GM18520 (cell line): Measurements from ENCODE around the gene MIAT.
"Not testable (repeated sequence)": the region's sequence is repeated elsewhere in the genome, so short reads cannot be mapped to it uniquely, and the experiment has no call there.

Source experiments
- ATAC-seq: cut with Tn5 transposase; IDR thresholded peaks from one replicate; pipeline ENCODE4 v1.9.1; 2021; ENCODE audit not compliant: unreplicated experiment

The MIAT gene

DNA sequence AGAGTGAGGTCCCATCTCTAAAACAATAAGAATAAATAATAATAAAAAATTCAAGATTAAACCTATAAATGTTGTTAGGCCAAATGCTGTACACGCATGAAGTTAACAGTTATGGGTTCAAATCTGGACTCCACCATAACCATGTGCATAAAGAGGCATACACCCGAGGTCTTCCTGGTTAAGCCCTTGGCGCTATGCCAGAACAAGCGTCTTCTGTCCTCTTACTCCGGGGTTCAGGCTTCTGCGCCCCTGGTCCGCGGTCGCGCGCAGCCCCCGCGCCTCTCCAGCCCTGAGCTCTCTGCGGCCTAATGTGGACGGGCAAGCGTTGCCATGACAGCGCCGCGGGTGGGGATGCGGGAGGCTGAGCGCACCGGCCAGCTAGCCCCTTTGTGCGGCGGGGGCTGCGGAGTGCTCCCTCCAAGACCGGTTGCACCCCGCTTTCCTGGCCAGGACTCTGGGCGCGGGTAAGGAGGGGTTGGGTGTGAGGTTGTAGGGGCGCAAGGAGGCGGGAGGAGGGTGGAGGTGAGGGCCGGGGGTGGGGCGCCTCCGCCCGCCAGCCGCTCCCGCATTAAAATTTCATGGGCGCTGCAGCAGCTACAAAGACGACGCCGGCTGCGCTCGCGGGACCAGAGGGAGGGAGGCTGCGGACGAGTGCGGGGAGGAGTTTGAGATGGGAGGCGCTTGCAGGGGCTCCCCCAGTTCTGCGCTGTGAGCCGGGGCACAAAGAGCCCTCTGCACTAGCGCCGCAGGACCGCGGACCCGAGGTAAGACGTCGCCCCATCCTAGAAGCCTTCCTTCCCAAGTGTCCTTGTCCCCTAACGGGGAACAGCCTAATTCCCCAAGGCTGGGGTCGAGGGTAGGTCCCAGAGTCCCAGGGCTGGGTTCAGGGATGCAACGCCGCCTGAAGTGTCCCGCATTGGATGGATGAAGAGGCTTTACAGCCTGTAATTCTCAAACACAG lies at the start of gene MIAT:
TSS of gene MIAT (plus strand) at position 698 of the 961 bp plus-strand sequence.
- ATAC-seq: no peak

- ATAC-seq: no peak
Observed at GRCh38 chr22:26608129-26608528, 49.3 kb upstream of the MIAT start.

GRCh38 chr22:26609287-26609686 lies 48.1 kb upstream of the MIAT start:
- no peak for ATAC-seq

DNA sequence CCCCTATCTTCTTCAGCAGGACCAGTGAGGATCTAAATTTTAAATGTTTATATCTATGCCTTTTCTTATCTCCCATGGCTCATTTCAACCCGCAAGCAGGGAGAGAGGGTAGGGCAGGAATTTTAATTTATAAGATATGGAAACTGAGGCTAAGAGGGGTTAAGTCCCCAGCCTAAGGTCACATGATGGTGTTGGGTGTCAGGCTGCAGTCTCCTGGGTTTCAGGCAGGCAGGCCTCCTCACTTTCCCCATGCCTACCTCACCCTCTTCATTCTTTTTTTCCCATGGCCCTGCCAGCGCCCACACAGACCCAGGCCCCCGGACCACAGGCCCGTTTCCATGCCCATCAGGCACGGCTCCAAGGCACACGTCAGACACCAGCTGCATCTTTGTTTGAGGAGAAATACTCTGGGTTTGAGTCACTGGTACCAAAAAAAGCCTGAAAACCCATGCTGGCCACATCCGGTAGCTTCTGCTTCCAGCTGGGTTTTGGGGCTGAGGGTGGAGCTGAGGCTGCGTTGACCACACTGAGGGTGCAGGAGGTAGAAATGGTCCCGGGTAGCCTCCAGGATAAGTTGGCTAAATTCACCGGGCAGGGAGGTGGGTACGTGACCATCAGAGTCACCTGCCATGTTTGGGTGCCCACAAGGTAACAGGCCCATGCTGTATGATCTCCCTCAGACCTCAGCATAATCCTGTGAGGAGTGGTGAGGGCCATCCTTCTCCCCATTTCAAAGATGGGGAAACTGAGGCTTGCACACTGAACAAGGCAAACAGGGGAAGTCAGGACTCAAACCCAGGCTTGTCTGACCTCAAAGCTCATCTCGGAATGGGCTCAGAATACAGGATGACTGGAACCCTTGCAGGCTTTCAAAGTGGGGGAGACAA lies 47.1 kb upstream of the MIAT start:
- ATAC-seq: peak; percentile 68

- no peak for ATAC-seq
Observed at GRCh38 chr22:26610996-26611395, 46.4 kb upstream of the MIAT start.

DNA sequence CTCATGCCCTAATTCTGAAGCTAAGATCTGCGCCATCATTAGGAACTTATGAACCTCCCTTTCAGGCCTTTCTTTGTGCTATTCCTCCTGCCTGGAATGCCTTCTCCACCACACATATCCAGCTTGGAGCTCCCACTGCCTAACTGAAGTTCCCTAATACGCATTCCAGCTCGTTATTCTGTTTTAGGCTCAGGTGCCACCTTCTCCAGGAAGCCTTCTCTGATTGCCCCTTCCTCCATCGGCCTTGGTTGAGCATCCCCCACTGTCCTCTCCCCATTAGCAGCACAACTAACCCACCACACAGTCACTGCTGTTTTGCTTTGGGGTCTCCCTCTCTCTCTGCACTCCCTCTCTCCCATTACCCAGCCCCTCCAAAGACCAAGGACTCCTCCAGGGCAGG lies 44.7 kb upstream of the MIAT start:
- no peak for ATAC-seq

GRCh38 chr22:26613753-26614152 lies 43.6 kb upstream of the MIAT start:
- ATAC-seq: not testable (repeated sequence)

GRCh38 chr22:26614322-26614721 lies 43.1 kb upstream of the MIAT start:
- ATAC-seq: no peak

GRCh38 chr22:26615149-26615548 lies 42.2 kb upstream of the MIAT start:
- ATAC-seq: peak; percentile 45

DNA sequence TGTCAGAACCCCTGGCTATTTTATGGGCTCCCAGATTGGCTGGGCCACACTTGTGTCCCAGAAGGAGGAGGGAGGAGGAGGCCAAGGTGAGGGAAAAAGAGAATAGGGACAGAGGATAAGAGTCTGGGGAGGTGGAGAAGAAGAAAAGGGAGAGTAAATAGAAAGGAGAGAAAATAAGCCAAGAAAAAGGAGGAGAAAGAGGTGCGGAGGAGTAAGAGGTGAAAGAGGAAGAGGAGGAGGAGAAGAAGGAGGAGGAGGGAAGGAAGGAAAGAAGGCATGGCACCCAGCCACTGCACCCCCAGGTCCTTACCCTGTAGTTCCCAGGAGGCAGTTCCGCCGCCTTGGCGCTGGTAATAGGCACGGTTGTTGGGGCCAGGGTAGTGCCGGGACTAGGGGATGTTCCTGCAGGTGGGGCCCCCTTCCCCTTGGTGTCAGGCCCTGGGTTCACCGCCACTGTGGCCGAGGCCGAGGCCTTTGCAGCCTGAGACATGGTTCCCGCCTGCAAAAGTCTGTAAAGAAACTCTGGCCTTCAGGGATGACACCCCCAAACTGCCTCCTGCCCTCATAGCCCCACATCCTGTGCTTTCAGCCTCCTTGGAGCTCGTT lies 41.5 kb upstream of the MIAT start:
- ATAC-seq: no peak

DNA sequence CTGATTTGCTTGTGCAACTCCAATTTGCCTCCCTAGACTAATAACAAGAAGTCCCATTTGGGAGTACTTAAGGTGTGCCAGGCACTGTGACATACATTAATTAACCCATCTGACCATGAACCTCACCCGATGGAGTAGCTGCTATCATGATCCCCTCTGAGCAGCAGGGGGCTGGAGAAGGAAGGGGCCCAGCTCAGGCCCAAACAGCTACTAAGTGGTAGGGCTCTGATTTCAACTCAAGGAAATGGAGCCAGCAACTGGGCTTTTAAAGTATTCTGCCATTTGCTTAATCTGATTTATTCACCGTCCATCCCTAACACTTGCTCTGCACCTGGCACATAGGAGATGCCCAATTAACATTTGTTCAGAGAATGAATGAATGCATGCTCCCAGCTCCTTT lies 40.7 kb upstream of the MIAT start:
- no peak for ATAC-seq

GRCh38 chr22:26617271-26618199 lies 39.9 kb upstream of the MIAT start, which contains the start of gene CRYBB1:
TSS of gene CRYBB1 (minus strand) at chr22:26618027. CDS start at chr22:26616319, 1,708 bp downstream.
- ATAC-seq: no peak

GRCh38 chr22:26618455-26618854 lies 38.9 kb upstream of the MIAT start:
- ATAC-seq: no peak

GRCh38 chr22:26619510-26619909 lies 37.9 kb upstream of the MIAT start:
- no peak for ATAC-seq

DNA sequence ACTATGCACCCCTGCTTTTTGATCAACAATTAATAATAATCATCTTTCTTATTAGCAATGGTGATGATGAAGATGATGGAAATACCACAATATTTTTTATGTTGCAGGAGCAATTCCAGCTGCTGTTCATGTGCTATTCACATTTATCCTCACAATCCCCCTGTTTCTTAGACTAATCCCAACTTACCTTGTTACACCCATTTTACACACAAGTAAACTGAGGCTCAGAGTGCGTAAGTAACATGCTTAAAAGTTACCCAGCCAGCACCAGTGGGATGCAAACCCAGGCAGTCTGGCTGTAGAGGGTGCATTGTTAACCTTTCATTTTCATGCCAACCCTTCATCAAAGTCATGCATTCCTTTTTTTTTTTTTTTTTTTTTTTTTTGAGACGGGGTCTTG lies 37.2 kb upstream of the MIAT start:
- ATAC-seq: no peak

DNA sequence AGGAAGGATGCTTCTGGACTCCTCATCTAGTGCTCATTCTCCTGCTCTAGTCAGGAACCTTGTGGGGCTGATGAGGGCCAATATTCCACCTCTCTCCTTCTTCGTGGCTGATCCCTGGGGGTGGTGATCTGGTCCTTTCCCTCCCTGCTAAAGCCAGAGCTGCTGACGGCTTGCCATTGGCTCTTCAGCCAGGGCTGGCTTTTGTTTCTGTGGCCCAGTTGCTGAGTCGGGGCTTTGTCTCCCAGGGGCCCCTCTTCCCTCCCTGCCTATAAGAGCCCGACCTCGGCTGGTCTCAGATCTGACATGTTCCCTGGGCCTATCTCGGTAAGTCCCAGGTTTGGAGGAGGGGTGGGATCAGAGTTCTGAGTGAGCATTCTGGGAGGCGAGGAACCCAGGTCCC lies 35.7 kb upstream of the MIAT start, which contains the start of gene CRYBA4:
TSS of gene CRYBA4 (plus strand) at position 301 of the 400 bp plus-strand sequence. CDS start 634 bp downstream, outside the sequence.
- no peak for ATAC-seq

- ATAC-seq: no peak
Observed at GRCh38 chr22:26623984-26624383, 33.4 kb upstream of the MIAT start.

DNA sequence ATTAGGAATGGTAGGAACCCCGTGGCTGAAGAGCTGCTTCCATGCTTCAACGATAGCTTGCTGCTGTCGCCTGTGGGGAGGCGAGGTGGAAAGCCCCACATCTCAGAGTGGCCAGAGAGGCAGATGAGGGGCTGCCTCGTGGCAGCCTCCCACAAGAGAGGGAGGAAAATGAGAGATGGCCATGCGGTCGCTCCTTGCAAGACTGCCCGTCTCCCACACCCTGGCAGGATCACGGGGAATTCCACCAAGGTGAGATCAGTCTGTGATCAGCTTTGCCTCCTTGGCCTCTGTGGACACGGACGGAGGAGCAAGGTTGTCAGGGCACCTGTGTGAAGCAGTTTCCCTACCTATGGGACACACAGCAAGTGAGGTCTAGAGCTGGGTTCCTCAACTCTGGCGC lies 32.6 kb upstream of the MIAT start:
- no peak for ATAC-seq

DNA sequence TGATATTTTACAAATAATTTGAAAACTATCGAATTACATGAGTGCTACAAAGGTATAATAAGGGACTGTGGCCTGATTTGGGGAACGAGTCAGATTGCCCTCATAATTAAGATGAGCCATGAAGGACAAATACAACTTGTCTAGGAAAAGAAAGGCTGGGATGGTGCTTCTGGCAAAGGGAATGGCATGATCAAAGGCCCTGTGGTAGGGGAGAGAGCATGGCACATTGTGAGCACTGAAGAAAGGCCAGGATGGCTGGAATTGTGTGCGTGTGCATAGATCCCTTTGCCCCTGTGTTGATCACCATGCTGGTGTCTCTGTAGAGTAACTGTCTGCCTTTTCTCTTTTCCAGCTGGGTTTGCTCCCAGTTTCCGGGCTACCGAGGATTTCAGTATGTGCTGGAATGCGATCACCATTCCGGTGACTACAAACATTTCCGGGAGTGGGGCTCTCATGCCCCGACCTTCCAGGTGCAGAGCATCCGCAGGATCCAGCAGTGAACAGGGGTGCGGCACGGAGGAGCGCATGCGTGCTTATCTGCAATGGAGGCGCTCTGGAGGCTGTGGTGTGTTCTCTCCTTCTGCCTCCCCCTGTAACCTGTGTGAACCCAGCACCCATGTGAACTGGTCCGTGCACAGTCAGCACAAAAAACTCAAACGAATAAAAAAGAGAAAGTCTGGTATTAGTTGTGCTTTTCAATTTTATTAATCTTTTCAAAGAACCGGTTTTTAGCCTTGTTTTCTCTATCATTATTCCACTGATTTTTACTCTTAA lies 27.2 kb upstream of the MIAT start:
- no peak for ATAC-seq
